HG03520 (cell line): ENCODE measurements around the gene UBE2I.
"Not testable (repeated sequence)": the region's sequence is repeated elsewhere in the genome, so short reads cannot be mapped to it uniquely, and the experiment has no call there.

ENCODE experiments used
- ATAC-seq: cut with Tn5 transposase; IDR thresholded peaks from one replicate; pipeline ENCODE4 v1.9.1; 2021; ENCODE audit warnings: mild to moderate bottlenecking, moderate library complexity; ENCODE audit not compliant: unreplicated experiment

UBE2I gene

DNA sequence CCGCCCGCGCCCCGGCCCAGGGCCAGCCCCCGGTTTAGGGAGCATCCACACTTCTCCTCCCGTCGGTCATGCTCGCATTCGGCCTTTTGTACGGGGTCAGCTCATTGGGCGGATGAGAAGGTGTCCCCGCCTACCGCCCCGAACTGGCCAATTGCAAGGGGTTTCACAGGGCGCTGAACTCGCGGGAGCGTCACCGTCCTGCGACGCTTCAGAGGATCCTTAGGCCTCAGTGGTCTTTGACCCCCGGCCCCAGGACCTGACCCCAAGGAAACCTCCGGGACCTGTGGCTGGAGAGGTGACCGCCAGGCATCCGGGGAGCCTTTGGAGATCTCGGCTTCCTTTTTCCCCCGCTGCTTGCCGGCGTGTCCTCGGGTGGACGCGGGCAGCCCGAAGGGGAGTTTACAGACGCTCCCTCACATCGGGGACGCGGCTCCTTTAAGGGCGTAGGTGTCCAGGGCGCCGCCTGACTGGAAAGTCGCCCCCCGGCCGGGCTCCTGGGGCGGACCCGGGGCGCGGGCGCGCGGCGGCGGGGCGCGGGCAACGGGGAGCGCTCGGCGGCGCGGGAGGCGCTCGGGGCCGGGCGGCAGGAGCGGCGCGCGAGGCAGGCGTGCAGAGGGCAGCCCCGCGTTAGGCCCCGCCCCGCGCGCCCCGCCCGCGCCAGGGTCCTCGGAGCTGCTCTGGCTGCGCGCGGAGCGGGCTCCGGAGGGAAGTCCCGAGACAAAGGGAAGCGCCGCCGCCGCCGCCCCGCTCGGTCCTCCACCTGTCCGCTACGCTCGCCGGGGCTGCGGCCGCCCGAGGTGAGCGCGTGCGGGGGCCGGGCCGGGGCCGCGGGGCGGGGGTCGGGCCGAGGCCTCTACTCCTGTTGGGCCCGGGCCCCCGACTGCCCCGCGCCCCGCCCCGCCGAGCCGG is at the start of gene UBE2I:
Gene UBE2I, plus strand, starts transcription at position 660 of the 909 bp plus-strand sequence. CDS start 4,395 bp downstream, outside the sequence.
- ATAC-seq = peak; percentile 47

DNA sequence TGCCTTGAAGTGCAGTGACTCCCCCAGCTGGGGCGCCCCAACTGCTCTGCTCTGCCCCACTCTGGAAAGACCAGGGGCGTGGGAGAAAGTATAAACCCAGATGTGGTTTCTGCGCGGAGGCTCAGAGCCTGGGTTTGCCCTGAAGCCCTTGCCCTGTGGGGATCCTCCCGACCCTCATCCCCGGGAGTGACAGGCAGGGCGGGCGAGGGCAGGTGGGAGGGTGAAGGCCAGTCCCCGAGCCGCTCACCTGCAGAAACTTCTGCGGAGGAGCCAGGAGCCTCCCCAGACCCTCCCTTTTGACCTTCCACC is 49.7 kb upstream of the UBE2I start:
- no peak for ATAC-seq

DNA sequence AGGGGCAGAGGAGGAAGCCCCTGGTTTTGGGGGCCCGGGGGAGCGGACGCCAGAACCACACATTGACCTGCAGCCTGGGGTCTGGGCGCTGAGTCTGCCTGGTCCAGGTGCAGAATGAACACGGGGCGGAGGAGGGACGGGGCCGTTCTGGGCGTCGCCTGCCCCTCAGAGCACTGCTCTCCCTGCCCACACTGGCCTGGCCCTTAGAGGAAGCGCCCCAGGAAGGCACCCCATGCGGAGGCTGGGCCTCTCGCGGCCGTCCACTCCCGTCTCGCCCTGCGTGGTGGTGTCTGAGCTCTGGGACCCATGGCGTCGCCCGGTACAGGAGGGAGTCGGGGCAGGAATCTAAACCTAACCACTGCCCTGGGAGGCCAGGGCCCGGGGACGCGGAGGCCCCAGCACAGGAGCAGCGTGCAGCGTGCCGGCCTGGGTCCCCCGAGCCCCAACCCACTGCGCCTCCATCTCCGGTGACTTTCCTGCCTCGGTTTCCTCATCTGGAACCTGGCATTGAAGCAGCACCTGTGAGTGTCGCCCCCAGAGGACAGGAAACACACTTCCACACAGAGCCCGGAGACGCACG is 49.2 kb upstream of the UBE2I start:
- no peak for ATAC-seq

DNA sequence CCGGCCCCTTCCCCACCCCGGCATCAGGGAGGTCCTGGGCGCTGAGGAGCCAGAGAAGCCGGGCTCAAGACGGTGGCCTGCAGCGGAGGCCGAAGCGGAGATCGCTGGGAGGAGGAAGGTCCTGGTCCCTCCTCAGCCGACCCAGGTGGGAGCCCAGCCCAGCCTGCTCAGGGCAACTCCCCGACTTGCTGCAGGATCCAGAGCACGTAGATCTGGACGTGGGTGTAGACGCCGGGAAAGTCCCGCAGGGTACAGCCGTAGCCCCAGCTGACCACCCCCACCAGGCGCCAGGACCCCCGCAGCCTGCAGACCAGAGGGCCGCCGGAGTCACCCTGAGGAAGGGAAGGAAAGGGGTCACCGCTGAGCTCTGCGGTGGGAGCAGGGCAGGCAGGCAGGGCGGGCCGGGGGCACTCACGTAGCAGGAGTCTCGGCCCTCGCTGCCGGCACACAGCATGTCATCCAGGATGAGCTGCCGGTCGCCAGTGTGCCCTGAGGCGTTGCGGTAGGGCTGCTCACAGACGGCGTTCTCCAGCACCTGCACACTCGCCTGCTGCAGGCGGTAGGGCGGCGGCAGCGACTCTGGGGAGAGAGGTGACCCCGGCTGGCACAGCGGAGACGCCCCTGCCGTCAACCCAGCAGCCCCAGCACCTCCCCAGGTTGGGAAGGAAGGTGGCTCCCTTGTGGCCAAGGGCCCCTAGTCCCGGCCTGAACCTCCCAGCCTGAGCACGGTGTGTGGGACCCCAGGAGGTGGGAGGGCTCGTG is 48.1 kb upstream of the UBE2I start:
- no peak for ATAC-seq

DNA sequence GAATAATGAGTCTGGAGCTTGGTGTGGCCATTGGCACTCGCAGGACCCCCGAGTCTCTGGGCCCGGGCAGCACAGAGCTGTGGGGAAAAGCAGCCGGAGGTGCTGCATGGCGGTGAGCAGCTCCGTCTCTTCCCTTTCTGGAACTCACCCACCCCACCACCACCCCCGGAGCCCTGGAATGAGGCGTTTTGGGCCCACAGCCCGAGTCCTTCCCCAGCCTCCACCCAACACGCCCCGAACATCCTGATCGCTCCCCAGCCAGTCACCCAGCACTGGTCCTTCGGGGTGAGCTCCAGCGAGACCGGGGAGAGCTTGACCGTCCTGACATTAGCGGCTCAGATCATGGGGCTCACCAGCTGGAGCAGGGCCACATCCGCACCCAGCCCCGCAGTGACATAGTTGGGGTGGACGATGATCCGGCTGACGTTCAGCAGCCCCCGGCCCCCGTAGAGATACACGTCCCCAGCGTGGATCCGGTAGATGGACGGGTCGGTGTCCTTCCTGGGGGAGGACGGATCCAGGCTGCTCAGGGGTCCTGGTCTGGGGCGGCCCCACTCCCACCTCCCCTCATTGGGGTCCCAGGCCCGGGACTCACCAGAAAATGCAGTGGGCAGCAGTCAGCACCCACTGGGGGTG is 47.1 kb upstream of the UBE2I start:
- ATAC-seq = no peak

DNA sequence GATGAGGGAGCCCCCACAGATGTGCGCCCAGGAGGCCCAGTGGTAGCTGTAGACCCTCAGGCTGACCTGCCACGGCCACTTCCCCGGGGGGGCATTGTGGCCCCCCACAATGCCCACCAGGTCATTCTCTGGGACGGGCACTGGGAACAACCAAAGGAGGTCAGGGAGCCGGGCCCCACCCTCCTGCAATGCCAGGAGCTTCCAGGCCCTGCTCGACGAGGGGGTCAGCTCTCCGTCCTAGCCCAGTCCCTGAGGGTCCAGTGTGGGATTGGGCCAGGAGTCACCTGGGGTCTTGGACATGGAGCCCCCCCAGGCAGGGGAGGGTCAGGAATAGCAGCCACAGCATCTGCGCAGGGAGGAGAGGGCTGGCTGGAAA is 46.6 kb upstream of the UBE2I start:
- ATAC-seq = no peak

DNA sequence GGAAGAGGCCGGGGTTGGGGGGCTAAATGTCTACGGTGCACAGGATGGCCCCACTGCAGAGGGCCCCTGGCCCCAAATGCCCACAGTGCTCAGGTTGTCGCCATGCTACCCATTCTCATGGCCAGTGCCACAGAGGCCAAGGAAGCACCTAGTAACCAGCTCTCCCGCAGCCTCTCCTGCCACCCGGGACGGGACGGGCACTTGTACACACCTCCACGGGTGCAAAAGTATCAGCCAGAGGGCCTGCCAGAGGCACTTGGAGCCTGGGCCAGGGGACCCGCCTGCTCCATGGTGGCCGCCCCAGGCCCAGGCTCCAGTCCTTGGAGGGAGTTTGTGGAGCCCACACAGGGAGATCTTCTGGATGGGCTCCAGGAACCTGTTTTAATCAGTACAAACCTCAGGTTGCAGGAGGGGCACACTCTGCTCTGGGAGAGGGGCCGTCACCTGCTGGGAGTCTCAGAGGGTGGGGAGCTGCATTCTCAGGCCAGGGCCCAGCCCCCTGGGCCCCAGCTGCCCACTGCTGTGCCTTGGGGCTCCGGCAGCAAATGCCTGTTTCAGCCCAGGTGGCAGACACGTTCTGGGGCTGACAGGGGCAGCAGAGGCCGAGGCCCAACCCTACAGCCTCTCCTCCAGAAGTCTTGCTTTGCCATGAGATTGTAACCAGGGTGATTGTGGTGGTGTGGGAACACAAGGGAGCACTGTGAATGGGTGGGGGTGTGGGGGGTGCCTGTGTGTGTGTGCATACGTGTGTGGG is 45.7 kb upstream of the UBE2I start:
- ATAC-seq = no peak

DNA sequence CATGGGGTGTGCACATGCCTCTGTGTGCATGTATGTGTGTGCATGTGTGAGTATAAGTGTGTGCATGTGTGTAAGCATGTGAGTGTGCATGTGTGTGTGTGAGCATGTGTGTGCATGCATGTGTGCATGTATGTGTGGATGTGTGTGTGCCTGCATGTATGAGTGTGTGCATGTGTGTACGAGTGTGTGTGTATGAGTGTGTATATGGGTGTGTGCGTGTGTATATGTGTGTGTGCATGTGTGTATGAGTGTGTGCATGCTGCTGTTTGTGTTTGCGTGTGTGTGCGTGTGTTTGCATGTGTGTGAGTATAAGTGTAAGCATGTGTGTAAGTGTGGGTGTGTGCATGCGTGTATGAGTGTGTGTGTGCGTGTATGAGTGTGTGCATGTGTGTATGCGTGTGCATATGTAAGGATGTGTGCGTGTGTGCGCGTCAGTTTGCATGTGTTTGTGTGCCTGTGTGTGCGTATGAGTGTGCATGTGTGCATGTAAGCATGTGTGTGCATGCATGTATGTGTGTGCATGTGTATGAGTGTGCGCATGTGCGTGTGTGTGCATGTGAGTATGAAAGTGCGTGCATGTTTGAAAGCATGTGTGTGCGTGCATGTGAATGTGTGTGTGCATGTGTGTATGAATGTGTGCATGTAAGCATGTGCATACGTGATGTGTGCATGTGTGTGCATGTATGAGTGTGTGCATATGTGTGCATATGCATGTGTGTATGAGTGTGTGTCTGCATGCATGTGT is 44.9 kb upstream of the UBE2I start:
- ATAC-seq = no peak

DNA sequence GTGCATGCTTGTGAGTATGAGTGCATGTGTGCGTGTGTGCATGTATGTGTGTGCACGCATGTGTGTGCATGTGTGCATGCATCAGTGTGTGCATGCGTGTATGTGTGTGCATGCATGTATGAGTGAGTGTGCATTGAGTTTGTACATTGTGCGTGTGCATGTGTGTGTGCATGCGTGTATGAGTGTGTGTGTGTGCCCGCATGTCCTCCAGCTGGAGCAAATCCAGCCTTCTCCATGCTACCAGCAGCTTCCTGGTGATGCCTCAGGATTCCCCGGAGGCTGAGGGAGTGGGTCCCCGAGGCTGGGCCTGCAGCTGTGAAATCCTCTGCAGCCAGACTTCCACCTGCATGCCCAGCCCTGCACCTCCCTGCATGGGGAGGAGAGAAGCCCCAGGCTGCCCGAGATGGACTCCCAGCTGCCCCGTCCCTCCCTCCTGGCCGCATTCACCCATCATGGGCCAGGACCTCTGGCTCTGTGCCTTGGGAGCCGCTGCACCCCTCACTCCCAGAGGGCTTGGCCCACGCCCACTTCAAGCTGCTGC is 44.3 kb upstream of the UBE2I start:
- ATAC-seq = no peak

DNA sequence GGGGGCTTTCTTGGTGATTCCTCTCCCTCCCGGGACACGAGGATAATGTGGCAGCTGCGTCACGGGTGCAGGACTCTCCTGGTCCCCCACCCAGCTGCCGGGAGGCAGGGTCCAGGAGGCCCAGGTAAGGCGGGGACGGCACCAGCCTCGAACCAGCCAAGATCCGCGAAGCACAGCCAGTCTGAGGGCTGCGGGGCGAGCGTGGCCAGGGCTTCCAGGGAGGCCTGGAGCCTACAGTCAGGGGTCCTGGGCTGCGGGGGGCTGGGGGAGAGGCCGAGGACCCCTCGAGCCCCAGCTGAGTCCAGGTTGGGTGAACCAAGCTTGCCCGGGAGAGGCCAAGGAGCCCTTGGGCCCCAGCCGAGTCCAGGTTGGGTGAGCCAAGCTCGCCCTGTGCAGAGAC is 43.6 kb upstream of the UBE2I start:
- ATAC-seq = no peak

DNA sequence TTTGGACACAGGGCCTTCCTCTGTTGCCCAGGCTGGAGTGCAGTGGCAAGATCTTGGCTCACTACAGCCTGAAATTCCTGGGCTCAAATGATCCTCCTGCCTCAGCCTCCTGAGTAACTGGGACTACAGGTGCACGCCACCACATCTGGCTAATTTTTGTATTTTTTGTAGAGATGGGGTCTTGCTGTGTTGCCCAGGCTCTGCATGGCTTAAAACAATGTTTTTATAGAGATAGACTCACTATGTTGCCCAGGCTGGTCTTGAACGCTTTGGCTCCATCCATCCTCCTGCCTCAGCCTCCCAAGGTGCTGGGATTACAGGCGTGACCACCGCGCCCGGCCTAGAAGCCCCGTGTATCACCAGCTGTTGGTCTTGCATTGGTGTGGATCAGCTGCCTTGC is 40.0 kb upstream of the UBE2I start:
- ATAC-seq = not testable (repeated sequence)

DNA sequence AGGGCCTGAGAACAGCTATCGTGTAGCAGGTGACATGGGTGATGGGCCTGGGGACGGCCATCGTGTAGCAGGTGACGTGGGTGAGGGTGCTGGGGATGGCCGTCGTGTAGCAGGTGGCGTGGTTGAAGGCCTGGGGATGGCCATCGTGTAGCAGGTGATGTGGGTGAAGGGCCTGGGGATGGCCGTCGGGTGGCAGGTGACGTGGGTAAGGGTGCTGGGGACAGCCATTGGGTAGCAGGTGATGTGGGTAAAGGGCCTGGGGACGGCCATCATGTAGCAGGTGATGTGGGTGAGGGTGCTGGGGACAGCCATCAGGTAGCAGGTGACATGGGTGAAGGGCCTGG is 38.1 kb upstream of the UBE2I start:
- ATAC-seq = no peak

DNA sequence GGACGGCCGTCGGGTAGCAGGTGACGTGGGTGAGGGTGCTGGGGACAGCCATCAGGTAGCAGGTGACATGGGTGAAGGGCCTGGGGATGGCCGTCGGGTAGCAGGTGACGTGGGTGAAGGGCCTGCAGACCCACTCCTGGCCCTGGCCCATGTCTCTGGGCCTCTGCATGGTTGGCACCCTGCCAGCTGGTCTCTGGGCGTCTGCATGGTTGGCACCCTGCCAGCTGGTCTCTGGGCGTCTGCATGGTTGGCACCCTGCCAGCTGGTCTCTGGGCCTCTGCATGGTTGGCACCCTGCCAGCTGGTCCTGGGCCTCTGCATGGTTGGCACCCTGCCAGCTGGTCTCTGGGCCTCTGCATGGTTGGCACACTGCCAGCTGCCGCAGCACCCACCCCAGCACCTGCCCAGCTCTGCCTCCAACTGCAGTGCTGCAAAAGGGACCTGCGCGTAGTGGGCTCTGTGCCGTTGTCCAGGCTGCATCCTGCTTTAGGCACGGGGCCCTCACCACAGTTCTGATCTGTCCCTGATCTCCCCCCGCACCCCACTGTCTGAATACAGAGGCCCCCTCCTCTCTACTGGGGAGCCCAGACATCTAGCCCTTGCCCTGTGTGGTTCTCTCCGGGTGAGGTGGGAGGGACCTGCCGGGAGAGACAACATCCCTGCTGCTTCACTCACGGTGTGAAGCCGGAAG is 37.6 kb upstream of the UBE2I start:
- ATAC-seq = not testable (repeated sequence)

DNA sequence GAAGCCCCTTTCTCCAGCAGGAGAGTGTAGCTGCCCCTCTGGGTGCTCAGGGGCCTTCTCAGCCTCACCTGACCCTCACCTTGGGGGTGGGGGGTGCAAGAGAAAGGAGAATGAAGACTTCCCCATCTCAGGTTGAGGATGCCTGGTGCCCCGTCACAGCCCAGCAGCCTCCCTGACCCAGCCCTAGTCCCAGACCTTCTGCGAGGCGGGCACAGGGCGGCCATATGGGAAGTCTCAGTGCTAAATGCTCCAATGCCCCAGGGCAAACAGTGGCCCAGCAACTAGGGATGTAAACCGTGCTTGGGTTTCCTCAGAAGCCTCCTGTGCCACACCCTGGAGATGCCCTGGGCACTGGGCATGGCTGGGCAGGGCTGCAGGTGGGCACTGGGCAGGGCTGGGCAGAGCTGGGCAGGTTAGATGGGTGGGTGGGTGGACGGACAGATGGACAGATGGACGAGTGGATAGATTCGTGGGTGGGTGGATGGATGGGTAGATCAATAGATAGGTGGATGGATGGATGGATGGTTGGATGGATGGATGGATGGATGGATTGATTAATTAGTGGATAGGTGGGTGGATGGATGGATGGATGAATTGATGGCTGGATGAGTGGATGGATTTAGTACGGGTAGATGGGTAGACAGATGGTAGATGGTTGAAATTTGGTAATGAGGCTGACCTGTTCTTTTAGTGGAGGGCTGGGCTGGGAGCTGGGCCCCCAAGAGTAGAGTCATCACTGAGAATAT is 36.8 kb upstream of the UBE2I start:
- ATAC-seq = no peak

DNA sequence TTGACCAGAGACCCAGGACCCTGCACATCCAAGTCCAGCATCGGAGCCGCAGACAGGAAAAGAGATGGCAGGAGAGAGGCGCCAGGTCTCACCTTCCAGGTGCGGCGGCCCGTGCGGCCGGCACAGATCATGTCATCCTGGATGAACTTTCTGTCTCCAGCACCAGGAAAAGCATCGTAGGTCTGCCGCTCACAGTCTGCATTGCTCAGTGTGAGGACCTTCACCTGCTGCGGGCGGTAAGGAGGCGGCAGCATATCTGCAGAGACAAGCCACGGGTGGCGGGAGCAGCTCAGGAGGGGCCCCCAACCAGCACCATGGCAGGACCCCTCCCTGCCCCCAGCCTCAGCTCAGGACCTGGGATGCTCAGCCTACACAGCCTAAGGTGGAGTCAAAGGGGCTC is 35.6 kb upstream of the UBE2I start:
- ATAC-seq = no peak

DNA sequence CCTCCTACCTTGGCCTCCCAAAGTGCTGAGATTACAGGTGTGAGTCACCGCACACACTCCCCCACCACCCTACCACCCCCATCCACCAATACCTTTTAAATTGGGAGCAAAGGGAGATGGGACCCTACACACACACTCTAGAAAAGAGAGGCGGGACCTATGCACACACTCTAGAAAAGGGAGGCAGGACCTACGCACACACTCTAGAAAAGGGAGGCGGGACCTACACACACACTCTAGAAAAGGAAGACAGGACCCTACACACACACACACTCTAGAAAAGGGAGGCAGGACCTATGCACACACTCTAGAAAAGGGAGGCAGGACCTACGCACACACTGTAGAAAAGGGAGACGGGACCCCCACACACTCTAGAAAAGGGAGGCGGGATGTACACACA is 34.7 kb upstream of the UBE2I start:
- no peak for ATAC-seq

DNA sequence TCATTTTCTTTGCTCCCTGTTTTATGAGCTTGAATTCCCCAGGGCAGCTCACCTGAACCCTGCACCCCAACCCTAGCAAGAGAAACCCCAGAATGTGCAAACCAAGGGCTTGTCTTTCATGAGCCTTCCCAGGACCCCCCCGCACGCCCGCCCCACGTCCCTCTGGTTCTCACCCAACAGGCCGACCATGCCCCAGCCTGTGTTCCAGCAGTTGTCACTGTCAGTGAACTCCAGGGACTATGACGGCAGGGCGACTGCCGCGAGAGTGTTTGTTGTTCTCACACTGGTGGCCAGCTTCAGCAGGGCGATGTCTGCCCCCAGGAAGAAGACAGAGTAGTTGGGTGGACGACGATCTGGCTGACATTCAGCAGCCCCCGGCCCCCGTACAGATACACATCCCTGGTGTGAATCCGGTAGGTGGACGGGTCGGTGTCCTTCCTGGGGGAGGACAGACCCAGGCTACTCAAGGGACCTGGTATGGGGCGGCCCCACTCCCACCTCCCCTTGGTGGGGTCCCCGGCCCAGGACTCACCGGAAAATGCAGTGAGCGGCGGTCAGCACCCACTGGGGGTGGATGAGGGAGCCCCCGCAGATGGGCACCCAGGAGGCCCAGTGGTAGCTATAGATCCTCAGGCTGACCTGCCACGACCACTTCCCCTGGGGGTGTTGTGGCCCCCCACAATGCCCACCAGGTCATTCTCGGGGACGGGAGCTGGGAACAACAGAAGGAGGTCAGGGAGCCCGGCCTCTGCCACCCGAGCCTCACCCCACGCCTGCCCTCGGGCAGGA is 33.5 kb upstream of the UBE2I start:
- no peak for ATAC-seq

DNA sequence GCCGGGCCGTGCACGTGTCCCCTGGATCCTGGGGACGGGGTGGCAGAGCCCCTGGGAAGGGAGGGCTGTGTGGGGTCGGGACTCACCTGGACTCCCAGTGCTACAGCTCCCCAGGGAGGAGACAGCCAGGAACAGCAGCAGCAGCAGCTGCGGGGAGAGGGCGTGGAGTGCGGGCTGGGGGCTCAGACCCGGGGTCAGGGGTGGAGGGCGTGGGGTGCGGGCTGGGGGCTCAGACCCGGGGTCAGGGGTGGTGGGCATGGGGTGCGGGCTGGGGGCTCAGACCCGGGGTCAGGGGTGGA is 32.9 kb upstream of the UBE2I start:
- ATAC-seq = no peak
